GM19463 (cell line): ENCODE data around the gene GLB1L2.

Source experiments
- ATAC-seq: cut with Tn5 transposase; IDR thresholded peaks from one replicate; pipeline ENCODE4 v1.9.1; 2021; ENCODE audit warnings: mild to moderate bottlenecking, moderate library complexity; ENCODE audit not compliant: unreplicated experiment

The GLB1L2 gene

DNA sequence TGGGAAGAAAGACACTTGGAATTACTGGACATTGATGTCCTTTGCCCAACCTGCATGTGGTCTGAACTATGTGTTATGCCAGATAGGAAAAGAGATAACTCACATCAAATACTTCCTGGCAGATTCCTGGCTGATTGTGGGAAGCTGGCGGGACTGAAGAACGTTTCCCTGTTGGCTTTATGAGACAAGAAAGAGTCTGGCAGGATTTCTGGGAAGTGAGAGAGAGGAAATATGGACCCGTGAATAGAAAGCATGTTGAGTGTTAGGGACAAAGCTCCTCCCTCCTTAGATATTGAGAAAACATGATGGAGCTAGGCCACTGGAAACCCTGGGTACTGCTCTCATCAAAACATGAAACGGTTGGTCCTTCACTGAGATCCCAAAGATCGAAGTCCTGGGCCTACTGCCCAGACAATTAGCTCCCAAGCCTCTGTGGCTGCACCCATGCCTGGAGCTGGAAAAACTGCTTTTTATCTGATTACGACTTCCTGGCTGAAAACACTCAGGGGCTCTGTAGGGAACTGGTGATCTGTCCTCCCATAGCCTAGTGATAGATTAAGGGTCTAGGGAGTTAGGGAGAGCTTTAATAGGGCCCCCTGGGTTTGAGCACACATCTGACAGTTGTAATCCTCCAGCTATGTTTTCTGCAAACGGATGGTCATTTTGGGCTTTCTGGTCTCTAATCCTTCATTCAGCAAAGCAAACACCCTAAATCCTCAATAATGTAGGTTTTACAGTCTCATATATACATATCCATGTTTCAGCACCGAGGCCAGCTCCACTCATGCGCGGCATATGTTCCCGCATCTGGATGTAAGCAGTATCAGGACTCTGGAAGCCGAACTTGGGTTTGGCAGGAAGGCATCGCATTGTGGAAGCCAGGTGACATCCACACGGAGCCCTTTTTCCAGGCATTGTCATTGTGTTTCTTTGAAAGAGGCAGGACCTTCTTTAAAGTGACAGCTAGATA is 86.4 kb downstream of the GLB1L2 start:
- ATAC-seq: no peak

DNA sequence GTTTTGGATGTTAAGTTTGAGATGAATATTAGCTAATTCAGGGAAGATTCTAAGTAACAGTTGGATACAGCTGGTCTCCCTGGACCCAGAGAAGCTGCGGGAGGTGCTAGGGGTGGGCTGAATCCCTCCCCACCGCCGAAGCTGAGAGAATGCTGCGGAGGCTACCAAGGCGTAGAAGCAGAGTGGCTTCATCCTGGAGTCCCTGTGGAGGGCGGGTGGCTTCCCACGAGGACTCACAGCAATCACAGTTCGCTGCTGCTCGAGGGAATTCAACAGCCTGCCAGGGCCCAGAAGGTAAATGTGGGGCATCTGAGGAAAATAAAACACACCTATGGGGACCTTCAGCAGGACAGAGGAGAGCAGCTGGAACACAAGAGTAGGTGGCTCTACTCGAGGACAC is 91.3 kb downstream of the GLB1L2 start:
- ATAC-seq: no peak

DNA sequence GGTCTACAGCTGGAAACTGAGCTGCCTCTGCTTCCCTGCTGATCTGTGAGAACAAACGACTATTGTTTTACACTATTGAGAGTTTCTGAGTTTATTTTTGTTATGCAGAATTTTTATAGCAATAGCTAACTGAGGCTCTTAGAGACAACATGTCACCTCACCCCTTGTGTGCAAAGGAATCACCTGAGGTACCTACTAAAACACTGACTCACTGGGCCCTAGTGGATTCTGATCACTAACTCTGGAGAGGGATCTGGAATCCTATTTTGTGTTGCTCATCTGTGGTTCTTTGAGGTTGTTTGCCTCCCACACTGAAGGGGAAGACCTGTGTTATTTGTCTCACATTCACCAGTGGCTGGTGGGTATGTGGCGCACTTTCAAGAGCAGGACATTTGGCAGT is 93.6 kb downstream of the GLB1L2 start:
- no peak for ATAC-seq
